IgD-negative memory B cell (primary cell): Measurements from ENCODE around the gene E4F1. TPM values are rescaled to one million over a fixed set of nuclear protein-coding genes. Genes with fewer than 3 reads are reported as not detected.
"Not testable (repeated sequence)": the region's sequence is repeated elsewhere in the genome, so short reads cannot be mapped to it uniquely, and the experiment has no call there.

Experiments used
- H3K27ac Mint-ChIP-seq, 3 donors: one replicate each; pipeline ENCODE4 v1.8.0; 2020 to 2022; ENCODE audit warnings: mild to moderate bottlenecking in 3 of 3, mixed read lengths in 3 of 3, moderate library complexity in 1 of 3
- H3K27me3 Mint-ChIP-seq: one replicate; pipeline ENCODE4 v1.8.0; 2021; ENCODE audit warnings: mixed read lengths
- H3K36me3 Mint-ChIP-seq: one replicate; pipeline ENCODE4 v1.8.0; 2020; ENCODE audit warnings: mild to moderate bottlenecking, mixed read lengths
- H3K4me1 Mint-ChIP-seq, 3 donors: one replicate each; pipeline ENCODE4 v1.8.0; 2020 to 2022; ENCODE audit warnings: mixed read lengths in 3 of 3, mild to moderate bottlenecking in 1 of 3
- H3K4me3 Mint-ChIP-seq, 4 donors: one replicate each; pipeline ENCODE4 v1.8.0; 2020 to 2022; ENCODE audit warnings: mild to moderate bottlenecking in 4 of 4, mixed read lengths in 4 of 4, moderate library complexity in 3 of 4
- H3K9me3 Mint-ChIP-seq, 3 donors: one replicate each; pipeline ENCODE4 v1.8.0; 2020 to 2021; ENCODE audit warnings: mixed read lengths in 3 of 3, mild to moderate bottlenecking in 1 of 3
- polyA plus RNA-seq: library from polyadenylated mRNA; unstranded; fragments of 300-500 nt; fragmentation: Illumina TruSeq; gene quantifications from one replicate; pipeline ENCODE4 v1.2.3, GENCODE V29; 2021

E4F1 gene
- polyA plus RNA-seq, 1 donor from 2014 or later: 23.2 TPM

DNA sequence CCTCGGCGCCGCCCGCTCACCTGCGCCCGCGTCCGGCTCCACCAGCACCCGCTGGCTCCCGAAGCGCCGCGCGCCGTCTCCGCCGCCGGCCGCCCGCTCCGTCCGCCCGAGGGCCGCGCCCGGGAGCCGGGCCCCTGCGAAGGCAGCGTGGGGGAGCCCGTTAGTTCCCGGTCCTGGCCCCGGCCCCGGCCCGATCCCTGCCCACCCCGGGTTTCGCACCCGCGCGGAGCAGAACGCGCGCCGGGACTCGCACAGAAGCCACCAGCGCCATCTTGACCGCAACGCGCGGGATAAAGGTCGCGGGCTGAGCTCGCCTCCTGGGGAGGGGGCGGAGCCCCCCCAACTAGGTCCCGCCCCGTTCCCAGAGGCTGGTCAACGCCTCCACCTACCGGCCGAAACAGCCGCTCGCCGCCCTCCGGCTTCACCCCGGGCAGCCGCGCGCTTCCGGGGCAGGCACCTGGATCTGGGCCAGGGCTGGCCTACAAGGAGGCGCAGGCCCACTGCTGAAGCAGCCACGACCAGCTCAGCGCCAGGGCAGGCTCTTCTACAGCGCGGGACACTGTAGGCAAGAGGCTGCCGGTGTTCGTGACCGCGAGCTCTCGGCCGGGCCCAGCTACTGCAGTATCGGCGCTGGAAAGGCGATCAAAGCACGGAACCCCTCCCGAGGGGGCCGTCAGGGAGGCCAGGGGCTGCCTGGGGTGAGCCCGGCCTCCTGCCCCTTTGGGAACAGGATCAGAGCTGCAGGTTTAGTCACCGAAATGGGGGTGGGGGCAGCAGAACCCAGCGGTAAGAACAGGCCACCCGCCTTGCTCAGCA, 28.1 kb downstream of the E4F1 start, which contains the start of gene ECI1:
Gene ECI1, minus strand, starts transcription at position 292 of the 816 bp plus-strand sequence. Its CDS starts 21 bp downstream, at position 271.
- Mint-ChIP-seq H3K27me3 (no peaks in the 10 kb centered on the region), H3K4me1 (peaks cover 12 to 15% (median 13%) of the 10 kb centered on the region in 3 donors), H3K4me3 (peak within 1 kb of the TSS; percentile 87 to 92 (median 90)), H3K9me3 (no peaks in the 10 kb centered on the region), H3K27ac (peak within 1 kb of the TSS; percentile 93 to 95 (median 94)), H3K36me3 (no peaks in the 10 kb centered on the region)

DNA sequence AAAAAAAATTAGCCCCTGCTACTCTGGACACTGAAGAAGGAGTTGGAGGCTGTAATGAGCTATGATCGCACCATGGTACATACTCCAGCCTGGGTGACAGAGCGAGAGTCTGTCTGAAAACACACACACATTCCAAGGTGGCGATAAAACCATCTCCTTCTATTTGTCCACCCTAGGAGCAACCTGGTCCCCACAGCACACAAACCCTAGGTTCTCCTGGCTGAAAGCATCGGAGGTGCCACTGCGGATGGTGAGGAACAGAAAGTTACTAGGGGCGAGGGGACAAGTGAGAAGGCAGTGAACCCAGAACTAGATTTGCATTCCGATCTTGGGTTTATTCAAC, 29.4 kb downstream of the E4F1 start:
- Mint-ChIP-seq H3K27ac (peak overlapping the region; percentile 93 to 95 (median 94)), H3K4me3 (peak overlapping the region; percentile 50 to 90 (median 84)), H3K36me3 (no peaks in the 10 kb centered on the region), H3K27me3 (no peaks in the 10 kb centered on the region), H3K4me1 (peaks cover 12 to 15% (median 13%) of the 10 kb centered on the region in 3 donors), H3K9me3 (no peaks in the 10 kb centered on the region)

DNA sequence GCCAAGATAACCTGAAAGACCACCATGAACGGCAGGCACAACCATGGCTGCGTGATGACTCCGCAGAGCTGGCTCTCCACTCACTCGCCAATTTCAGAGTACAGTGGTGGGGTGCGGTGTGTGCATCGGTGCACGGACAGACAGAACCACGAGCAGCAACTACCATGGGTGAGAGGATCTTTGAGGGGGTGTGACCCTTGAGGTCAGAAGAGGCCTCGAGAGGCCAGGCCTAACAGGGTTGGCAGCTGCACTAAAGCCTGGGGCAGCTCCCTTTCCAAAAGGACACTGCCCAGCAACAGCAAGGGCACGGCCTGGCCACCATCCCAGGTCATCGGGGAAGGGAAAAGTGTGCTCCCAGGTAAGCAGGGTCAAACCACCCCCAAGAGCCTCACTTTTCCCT, 29.9 kb downstream of the E4F1 start:
- Mint-ChIP-seq H3K4me1 (peaks cover 12 to 15% (median 13%) of the 10 kb centered on the region in 3 donors), H3K27ac (peak overlapping the region; percentile 93 to 95 (median 94)), H3K27me3 (no peaks in the 10 kb centered on the region), H3K4me3 (peak overlapping the region in 3 of 4 donors; percentile 50 to 90 (median 81)), H3K9me3 (no peaks in the 10 kb centered on the region), H3K36me3 (no peaks in the 10 kb centered on the region)

DNA sequence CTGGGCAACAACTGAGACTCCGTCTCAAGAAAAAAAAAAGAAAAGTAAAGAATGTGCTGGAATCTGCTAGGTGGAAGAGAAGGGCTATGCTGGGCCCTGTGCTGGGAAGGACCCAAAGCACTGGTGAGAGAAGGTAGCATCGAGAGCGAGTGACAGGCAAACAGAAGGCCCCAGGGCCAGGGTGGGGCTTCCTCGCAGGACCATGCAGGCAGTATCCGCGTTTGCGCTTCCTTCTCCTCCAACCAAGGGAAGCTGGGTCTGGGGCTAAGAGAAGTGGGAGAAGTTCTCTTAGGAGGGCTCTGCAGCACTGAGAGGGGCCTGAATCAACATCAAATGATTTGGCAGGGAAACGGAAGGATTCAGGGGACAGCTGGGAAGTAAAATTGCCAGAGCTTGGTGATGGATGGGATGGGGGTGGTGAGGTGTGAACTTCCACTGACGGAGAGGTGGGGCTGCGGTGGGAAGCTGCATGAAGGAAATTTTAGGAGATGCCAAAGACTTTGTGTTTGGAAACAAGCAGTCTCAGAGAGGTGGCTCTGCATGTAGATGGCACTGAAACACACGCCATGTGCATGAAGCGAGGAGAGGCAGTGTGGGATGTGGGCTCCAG, 33.2 kb downstream of the E4F1 start:
- Mint-ChIP-seq H3K27ac (peak overlapping the region in 1 of 3 donors; percentile 43), H3K27me3 (no peaks in the 10 kb centered on the region), H3K4me3 (no peak overlapping the region), H3K36me3 (no peaks in the 10 kb centered on the region), H3K9me3 (no peaks in the 10 kb centered on the region), H3K4me1 (peaks cover 9 to 12% (median 12%) of the 10 kb centered on the region in 3 donors)

DNA sequence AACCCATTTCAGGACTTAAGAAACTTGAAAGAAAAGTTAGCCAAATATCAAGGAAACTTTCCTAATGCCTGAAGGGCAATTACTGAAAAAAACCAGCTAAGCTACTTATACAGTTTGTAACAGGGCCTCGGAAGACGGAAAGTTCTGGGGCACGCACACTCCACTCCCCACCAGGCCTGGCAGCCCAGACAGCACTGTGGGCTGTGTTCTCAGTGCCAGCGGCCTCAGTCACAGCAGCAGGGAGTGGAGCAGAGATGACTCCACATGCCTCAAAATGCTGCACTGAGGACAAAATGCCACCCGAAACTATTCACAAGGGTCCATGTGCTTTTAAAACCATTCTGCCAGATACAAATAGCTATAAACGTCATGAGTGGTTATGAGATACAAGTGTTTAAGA, 34.3 kb downstream of the E4F1 start:
- Mint-ChIP-seq H3K4me1 (peaks cover 7 to 8% (median 8%) of the 10 kb centered on the region in 3 donors), H3K36me3 (no peaks in the 10 kb centered on the region), H3K4me3 (peak overlapping the region in 1 of 4 donors; percentile 17), H3K27me3 (no peaks in the 10 kb centered on the region), H3K27ac (no peak overlapping the region), H3K9me3 (no peaks in the 10 kb centered on the region)

DNA sequence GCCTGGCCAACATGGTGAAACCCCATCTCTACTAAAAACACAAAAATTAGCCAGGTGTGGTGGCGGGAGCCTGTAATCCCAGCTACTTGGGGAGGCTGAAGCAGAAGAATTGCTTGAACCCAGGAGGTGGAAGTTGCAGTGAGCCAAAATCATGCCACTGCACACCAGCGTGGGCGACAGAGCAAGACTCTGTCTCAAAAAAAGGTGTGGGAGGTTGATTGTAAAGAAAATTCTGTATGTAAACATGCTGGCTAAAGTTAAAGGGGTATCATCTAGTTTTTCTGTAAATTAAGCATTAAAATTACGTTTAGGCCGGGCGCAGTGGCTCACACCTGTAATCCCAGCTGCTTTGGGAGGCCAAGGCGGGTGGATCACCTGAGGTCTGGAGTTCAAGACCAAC, 35.1 kb downstream of the E4F1 start:
- peak overlapping the region in 1 of 3 donors; percentile 56 for H3K27ac Mint-ChIP-seq
- not testable (repeated sequence) for H3K9me3 Mint-ChIP-seq, H3K36me3 Mint-ChIP-seq

DNA sequence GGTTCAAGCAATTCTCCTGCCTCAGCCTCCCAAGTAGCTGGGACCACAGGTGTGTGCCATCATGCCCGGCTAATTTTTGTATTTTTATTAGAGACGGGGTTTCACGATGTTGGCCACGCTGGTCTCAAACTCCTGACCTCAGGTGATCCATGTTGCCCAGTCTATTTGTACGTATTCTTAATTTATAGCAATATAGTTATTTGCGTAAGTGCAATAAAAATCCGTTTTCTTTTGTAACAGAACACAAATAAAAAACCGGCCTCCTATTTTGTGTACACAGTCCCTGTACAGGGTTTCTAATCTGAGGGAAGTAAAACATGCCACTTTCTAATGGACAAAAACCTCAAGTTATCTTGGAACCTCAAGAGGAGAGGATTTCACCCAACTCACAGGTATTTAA, 36.9 kb downstream of the E4F1 start:
- H3K27me3 Mint-ChIP-seq: no peaks in the 10 kb centered on the region
- no peaks in the 10 kb centered on the region for H3K9me3 Mint-ChIP-seq
- peaks cover 5 to 10% (median 9%) of the 10 kb centered on the region in 3 donors for H3K4me1 Mint-ChIP-seq
- H3K4me3 Mint-ChIP-seq: no peak overlapping the region
- H3K36me3 Mint-ChIP-seq: no peaks in the 10 kb centered on the region
- no peak overlapping the region for H3K27ac Mint-ChIP-seq

More for the DNA sequence above, 35.1 kb downstream of the E4F1 start:
- not testable (repeated sequence) for H3K4me3 Mint-ChIP-seq, H3K27me3 Mint-ChIP-seq, H3K4me1 Mint-ChIP-seq

DNA sequence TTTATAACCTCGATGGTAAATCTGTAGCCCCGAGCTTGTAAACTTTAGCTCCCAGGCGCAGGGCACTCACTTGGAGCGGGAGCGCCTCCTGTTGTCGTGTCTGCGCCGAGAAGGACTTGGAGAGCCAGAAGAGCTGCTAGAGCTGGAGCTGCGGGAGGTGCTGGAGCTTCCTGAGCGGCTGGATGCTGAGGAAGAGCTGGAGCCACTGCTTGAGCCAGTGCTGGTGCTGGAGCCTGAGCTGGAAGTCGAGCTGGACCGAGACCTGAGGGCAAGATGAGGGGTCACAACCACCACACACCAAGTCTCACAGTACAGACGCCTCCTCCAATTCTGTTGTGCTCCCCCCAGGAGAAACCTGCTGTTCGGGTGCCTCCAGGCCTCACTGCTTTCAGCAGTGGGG, 39.6 kb downstream of the E4F1 start:
- not testable (repeated sequence) for H3K36me3 Mint-ChIP-seq, H3K27me3 Mint-ChIP-seq, H3K9me3 Mint-ChIP-seq
- Mint-ChIP-seq H3K4me1 (peaks cover 10 to 28% (median 23%) of the 10 kb centered on the region in 3 donors), H3K27ac (peak overlapping the region in 2 of 3 donors; percentile 58 to 86), H3K4me3 (peak overlapping the region in 1 of 4 donors; percentile 18)

DNA sequence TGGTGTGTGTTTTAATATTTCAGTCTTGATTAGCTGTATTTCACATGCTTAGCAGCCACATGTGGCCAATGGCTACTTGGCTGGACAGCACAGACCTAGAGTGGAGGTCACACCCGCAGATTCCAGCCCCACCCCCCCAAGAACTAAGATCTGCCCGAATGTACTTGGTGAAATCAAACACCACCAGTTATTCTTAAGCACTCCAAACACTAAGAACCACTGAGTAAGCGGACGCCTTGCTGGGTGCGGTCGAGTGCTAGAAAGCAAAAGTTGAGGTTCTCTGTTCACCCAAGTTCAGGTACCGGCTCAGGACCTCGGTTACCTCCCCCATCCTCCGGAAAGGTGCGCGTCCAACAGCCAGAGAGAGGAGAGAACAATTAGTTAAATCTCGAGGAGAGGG, 43.5 kb downstream of the E4F1 start:
- not testable (repeated sequence) for H3K36me3 Mint-ChIP-seq, H3K9me3 Mint-ChIP-seq, H3K27me3 Mint-ChIP-seq
- Mint-ChIP-seq H3K27ac (peak overlapping the region; percentile 87 to 99 (median 93)), H3K4me3 (peak overlapping the region; percentile 91 to 99 (median 94)), H3K4me1 (peaks cover 18 to 30% (median 28%) of the 10 kb centered on the region in 3 donors)

DNA sequence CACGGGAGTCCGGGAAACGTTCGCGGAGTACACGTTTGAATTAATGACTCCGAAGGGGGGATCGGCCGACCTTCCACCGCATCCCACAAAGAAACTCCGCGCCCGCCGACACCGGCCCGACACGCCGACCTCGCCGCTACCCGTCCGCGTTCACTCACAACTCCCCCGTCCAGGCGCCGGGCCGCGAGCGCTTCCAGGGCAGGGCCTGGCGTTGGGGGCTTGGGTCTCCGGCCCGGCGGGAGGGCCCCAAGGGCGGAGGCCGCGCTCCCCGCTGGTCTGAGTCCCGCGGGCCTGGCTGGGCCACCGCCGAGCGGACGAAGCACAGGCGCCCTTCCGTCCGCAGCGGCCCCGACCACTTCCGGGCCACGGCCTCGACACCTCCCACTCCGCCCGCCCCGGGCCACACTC, 44.1 kb downstream of the E4F1 start:
- H3K27me3 Mint-ChIP-seq, H3K9me3 Mint-ChIP-seq, H3K36me3 Mint-ChIP-seq: not testable (repeated sequence)
- Mint-ChIP-seq H3K4me1 (peaks cover 18 to 30% (median 28%) of the 10 kb centered on the region in 3 donors), H3K27ac (peak overlapping the region; percentile 99), H3K4me3 (peak overlapping the region; percentile 91 to 99 (median 98))

DNA sequence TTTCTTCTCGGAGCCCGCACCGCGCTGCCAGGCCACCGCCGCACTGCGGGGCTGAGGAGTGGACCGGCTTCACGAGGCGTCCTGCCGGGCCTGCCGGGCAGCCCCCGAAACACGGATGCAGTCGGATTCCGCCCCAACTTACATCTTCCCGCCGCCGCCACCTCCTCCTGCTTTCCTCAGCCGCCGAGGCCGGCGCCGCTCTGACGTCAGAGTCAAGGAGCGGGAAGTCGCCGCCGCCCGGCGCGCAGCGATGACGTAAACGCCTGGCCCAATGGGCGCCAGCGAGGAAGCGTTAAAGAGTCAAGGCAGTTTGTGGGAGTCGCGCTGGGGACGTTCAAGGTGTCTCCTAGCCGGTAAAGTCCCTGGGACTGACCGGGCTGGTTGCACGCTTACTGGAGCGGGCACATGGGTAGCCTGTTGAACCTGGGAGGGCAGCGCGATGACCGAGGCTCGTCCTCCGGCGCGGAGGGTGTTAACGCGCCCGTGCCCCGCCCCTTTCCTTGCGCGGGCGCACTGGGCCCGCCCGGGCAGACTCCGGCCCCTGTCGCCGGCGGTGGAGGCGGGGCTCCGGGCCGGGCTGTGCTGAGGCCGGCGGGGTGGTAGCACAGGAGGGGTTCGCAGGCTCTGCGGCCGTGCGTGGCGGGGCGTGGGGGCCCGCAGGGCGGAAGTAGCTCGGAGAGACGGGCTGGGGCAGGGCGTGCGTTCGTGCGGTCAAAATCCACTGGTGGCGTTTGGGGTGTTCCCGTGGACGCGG, 44.7 kb downstream of the E4F1 start, which contains the start of gene RNPS1:
Gene RNPS1, minus strand, starts transcription at position 214 of the 754 bp plus-strand sequence. CDS start 3,483 bp downstream, outside the sequence.
- Mint-ChIP-seq H3K36me3 (no peaks in the 10 kb centered on the region), H3K4me1 (peaks cover 18 to 30% (median 28%) of the 10 kb centered on the region in 3 donors), H3K27ac (peak within 1 kb of the TSS; percentile 99)

DNA sequence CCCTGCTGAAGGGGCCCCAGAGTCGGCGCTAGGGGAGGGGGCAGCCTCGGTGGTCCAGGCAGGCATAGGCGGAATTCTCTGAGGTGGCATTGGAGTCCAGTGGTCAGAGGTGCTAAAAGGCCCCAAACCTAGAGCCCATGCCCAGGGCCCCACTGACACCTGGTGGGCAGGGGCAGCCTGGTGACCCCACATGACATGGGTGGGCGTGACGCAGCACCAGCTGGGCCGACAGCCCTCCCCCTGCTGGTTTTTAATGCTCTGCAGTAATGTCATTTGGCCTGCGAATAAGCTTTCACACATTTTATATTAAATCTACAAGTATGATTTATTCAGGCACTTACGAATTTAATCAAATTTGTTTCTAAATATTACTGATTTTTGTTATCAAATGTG, 46.7 kb downstream of the E4F1 start:
- no peaks in the 10 kb centered on the region for H3K27me3 Mint-ChIP-seq

More for the DNA sequence above, 44.7 kb downstream of the E4F1 start, which contains the start of gene RNPS1:
- Mint-ChIP-seq H3K9me3 (no peaks in the 10 kb centered on the region), H3K4me3 (peak within 1 kb of the TSS; percentile 91 to 99 (median 98)), H3K27me3 (no peaks in the 10 kb centered on the region)

DNA sequence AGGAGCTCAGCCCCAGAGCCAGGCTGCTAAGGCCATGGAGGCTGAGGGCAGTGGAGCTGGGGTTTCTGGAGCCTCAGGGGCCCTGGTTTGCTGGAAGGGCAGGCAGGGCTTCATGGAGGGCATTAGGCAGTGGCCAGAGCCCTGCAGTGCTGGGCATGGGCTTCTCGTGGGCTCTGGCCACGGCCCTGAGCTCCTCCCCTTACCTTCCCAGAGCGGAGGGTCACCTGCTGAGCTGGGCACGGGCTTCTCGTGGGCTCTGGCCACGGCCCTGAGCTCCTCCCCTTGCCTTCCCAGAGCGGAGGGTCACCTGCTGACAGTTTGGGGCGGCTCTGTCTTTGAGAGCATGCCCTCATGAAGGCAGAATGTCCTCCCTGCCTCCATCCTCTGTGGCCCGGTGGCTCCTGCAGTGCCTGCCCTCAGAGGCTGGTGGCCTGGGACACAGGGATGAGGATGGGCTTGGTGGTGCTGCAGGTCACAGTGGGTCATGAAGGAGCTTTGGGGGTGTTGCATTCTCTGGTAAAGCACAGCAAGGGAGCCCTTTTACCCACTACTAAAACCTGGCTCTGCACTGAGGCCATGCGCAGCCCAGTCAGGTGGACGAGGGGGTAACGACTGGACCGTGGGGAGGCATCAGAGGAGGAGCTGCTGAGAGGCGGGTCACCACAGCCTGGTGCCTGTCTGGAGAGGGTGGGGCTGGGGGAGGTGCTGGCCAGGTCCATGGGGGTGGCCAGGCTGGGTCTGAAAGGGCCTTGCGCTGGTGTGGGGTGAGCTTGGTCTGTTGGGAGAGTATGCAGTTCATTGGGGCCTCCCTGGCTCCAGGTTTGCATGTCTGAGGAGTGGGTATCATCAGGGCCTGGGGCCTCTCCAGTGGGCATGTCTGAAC, 47.4 kb downstream of the E4F1 start:
- no peaks in the 10 kb centered on the region for H3K36me3 Mint-ChIP-seq
- H3K9me3 Mint-ChIP-seq: no peaks in the 10 kb centered on the region
- peak overlapping the region in 3 of 4 donors; percentile 12 to 99 (median 37) for H3K4me3 Mint-ChIP-seq
- H3K4me1 Mint-ChIP-seq: peaks cover 13 to 18% (median 17%) of the 10 kb centered on the region in 3 donors
- H3K27me3 Mint-ChIP-seq: no peaks in the 10 kb centered on the region
- peak overlapping the region in 1 of 3 donors; percentile 60 for H3K27ac Mint-ChIP-seq

More for the DNA sequence above, 46.7 kb downstream of the E4F1 start:
- peak overlapping the region in 3 of 4 donors; percentile 98 to 99 (median 99) for H3K4me3 Mint-ChIP-seq
- H3K4me1 Mint-ChIP-seq: peaks cover 15 to 22% (median 21%) of the 10 kb centered on the region in 3 donors
- H3K36me3 Mint-ChIP-seq: no peaks in the 10 kb centered on the region
- H3K9me3 Mint-ChIP-seq: no peaks in the 10 kb centered on the region
- peak overlapping the region; percentile 53 to 99 (median 90) for H3K27ac Mint-ChIP-seq
